Testis (tissue), 3 donors: Measurements from ENCODE around the gene C16orf87. TPM values are rescaled to one million over a fixed set of nuclear protein-coding genes. Genes with fewer than 3 reads are reported as not detected.
A peak's percentile ranks its signal among the peaks of the same experiment; 100 is the strongest.

Experiments used
- DNase-seq: peaks from one replicate; pipeline ENCODE4 v3.0.0-alpha.2; 2019
- H3K27ac ChIP-seq, 2 donors: fragments of 200-600 bp; sonication (generic); one replicate each; pipeline ENCODE4 v1.5.1; 2019
- H3K27me3 ChIP-seq: fragments of 200-600 bp; sonication (generic); one replicate; pipeline ENCODE4 v1.5.1; 2019
- H3K36me3 ChIP-seq: fragments of 200-600 bp; sonication (generic); one replicate; pipeline ENCODE4 v1.5.1; 2017; ENCODE audit warnings: low read depth; ENCODE audit errors: missing control alignments
- H3K4me1 ChIP-seq: fragments of 200-600 bp; sonication (generic); one replicate; pipeline ENCODE4 v1.5.1; 2019
- H3K4me3 ChIP-seq, 2 donors: fragments of 200-600 bp; sonication (generic); one replicate each; pipeline ENCODE4 v1.5.1; 2017 to 2019
- H3K9me3 ChIP-seq: fragments of 200-600 bp; sonication (generic); one replicate; pipeline ENCODE4 v1.5.1; 2017
- POLR2A ChIP-seq: fragments of 450-650 bp; IDR thresholded peaks from one replicate; pipeline ENCODE4 v1.6.1; 2017; ENCODE audit warnings: antibody characterized with exemption, mild to moderate bottlenecking, moderate library complexity
- WGBS, 2 donors: methylation state at CpG; one replicate each; pipeline ENCODE4 v1.1.5; 2018; 5-methylcytosine and 5-hydroxymethylcytosine counted together
- intact Hi-C: fragments of 100-400 bp; cut with DNase I; formaldehyde crosslinking; loops from one replicate; pipeline ENCODE4 v1.15.1; 2023; ENCODE audit warnings: low total_unique reads
- polyA plus RNA-seq: library from polyadenylated mRNA; stranded (reverse); fragments of 350-450 nt; fragmentation: Illumina TruSeq; extraction: RNeasy Lipid Tissue Mini Kit (QIAGEN cat#74804); gene quantifications from one replicate; pipeline ENCODE4 v1.2.3, GENCODE V29; 2014; ENCODE audit warnings: low read depth, low replicate concordance; ENCODE audit not compliant: insufficient read depth
- total RNA-seq, 2 donors: library from RNA; depleted of rRNA; stranded (reverse); fragments of >200 nt; gene quantifications; one replicate each; pipeline ENCODE4 v1.2.3, GENCODE V29; 2016
- TF ChIP-seq, protein P1 (sequence below), 3 experiments: fragments of 450-650 bp in 2 of 3; fragments of 200-600 bp in 1 of 3; sonication (generic) in 1 of 3; IDR thresholded peaks; one replicate each; pipeline ENCODE4 v1.5.1; 2016 to 2019; ENCODE audit warnings: antibody characterized with exemption in 3 of 3, mild to moderate bottlenecking in 2 of 3, moderate library complexity in 1 of 3

C16orf87 gene
- total and polyA plus RNA-seq, 3 donors from 2014 or later, result 32.0 to 45.4 (median 44.9) TPM

DNA sequence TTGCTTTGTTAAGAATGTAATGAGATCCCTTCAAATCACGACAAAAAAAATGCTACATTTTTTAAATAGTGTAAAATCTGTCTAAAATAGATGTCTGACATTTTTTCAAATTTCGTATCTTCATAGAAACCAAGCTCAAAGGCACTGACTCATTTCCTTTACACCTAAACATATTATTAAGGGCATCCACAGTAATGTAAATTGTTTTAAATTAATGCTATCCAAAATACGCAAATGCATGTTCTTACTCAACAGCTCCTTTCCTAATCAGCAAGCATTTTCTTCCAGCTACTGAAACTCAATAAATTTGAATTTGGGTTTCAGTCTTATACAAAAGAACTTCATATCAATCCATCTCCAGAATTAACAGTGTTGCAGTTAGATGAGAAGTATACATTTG lies 4.3 kb downstream of the C16orf87 start:
- no peak for DNase-seq
- intact Hi-C loops, result no loop called here
- WGBS, 2 donors, result 70 to 76% methylated on average over 3 of the region's 3 CpGs

DNA sequence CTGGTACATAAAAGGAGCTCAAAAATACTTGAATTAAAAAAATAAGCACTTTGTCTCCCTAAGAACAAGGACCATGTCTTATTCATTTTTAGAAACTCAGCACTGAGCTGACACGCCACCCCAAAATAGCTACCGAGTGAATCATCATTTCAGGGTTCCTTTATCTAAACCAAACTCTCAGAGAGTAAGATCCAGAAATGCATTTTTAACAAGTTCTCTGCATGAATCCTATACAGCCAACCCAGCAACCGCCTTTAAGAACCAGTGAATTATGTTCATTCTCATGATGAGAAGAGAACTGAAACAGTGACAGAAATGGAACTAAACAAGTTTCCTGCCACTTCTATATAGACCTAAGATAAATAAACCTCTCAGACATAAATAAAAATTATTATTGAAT lies 8.7 kb downstream of the C16orf87 start:
- H3K27me3 ChIP-seq, result no peaks in the 10 kb centered on the region
- intact Hi-C loops, result no loop called here
- H3K36me3 ChIP-seq, result no peaks in the 10 kb centered on the region
- no peaks in the 10 kb centered on the region for H3K9me3 ChIP-seq
- no peak for TF ChIP-seq POLR2A
- TF ChIP-seq, protein P1, sequence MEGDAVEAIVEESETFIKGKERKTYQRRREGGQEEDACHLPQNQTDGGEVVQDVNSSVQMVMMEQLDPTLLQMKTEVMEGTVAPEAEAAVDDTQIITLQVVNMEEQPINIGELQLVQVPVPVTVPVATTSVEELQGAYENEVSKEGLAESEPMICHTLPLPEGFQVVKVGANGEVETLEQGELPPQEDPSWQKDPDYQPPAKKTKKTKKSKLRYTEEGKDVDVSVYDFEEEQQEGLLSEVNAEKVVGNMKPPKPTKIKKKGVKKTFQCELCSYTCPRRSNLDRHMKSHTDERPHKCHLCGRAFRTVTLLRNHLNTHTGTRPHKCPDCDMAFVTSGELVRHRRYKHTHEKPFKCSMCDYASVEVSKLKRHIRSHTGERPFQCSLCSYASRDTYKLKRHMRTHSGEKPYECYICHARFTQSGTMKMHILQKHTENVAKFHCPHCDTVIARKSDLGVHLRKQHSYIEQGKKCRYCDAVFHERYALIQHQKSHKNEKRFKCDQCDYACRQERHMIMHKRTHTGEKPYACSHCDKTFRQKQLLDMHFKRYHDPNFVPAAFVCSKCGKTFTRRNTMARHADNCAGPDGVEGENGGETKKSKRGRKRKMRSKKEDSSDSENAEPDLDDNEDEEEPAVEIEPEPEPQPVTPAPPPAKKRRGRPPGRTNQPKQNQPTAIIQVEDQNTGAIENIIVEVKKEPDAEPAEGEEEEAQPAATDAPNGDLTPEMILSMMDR (IDR thresholded peaks at IDR 0.05), result no peak
- H3K27ac ChIP-seq, result no peak overlapping the region
- DNase-seq, result no peak
- WGBS, 2 donors, result 79 to 84% methylated on average over 3 of the region's 3 CpGs
- no peak overlapping the region for H3K4me3 ChIP-seq
- H3K4me1 ChIP-seq, result no peaks in the 10 kb centered on the region

More for the DNA sequence above, 4.3 kb downstream of the C16orf87 start:
- no peaks in the 10 kb centered on the region for H3K27me3 ChIP-seq
- H3K4me1 ChIP-seq, result peaks cover 8% of the 10 kb centered on the region
- no peaks in the 10 kb centered on the region for H3K36me3 ChIP-seq
- peak overlapping the region in 1 of 2 donors; percentile 7 for H3K27ac ChIP-seq
- H3K4me3 ChIP-seq, result no peak overlapping the region
- TF ChIP-seq, protein P1 (IDR thresholded peaks at IDR 0.05), result no peak
- H3K9me3 ChIP-seq, result no peaks in the 10 kb centered on the region

- H3K27ac ChIP-seq, result no peak overlapping the region
- H3K4me1 ChIP-seq, result peaks cover 9% of the 10 kb centered on the region
- TF ChIP-seq, protein P1 (IDR thresholded peaks at IDR 0.05), result no peak
- TF ChIP-seq POLR2A, result no peak
- no peaks in the 10 kb centered on the region for H3K27me3 ChIP-seq
- 62 to 78% methylated on average over 2 of the region's 2 CpGs for WGBS, 2 donors
- no peak overlapping the region for H3K4me3 ChIP-seq
- intact Hi-C loops, result no loop called here
- DNase-seq, result no peak
- H3K36me3 ChIP-seq, result no peaks in the 10 kb centered on the region
- no peaks in the 10 kb centered on the region for H3K9me3 ChIP-seq
Observed at GRCh38 chr16:46817961-46818360, 13.0 kb downstream of the C16orf87 start.

DNA sequence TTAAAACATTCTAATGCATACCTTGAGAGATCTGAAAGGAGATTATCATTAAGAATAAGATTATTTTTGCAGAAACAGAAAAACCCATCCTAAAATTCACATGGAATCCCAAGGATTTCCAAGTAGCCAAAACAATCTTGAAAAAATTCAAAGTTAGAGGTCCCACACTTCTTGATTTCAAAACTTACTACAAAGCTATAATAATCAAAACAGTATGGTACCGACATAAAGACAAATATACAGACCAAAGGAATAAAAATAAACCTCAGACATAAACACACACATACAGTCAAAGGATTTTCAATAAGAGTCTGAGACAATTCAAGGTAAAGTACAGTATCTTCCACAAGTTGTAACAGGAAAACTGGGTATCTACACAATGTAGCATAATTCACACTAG lies 16.2 kb downstream of the C16orf87 start:
- no peak overlapping the region for H3K27ac ChIP-seq
- 95 to 96% methylated on average over 1 of the region's 1 CpG for WGBS, 2 donors

DNA sequence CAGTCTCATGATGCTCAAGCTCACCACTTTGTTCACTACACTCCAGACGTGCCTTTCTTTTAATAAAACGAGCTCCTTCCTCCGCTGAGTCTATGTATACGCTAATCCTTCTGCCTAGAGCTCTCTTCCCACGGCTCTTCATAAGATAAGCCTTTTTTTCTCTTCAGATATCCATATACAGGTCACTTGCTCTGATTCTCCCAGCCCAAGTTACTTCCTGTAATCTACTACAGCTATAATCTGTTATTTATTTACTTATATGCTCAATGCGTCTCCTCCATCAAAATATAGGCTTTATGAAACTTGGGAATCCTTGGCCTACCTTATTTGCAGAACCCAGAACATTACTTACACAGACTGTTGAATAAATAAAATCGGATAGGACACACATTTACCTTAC lies 17.4 kb downstream of the C16orf87 start:
- H3K4me1 ChIP-seq, result peaks cover 13% of the 10 kb centered on the region
- H3K4me3 ChIP-seq, result no peak overlapping the region
- 81 to 90% methylated on average over 7 of the region's 7 CpGs for WGBS, 2 donors
- intact Hi-C loops, result no loop called here
- no peaks in the 10 kb centered on the region for H3K9me3 ChIP-seq
- H3K36me3 ChIP-seq, result no peaks in the 10 kb centered on the region
- DNase-seq, result no peak
- H3K27me3 ChIP-seq, result no peaks in the 10 kb centered on the region
- H3K27ac ChIP-seq, result no peak overlapping the region
- TF ChIP-seq, protein P1 (IDR thresholded peaks at IDR 0.05), result no peak
- TF ChIP-seq POLR2A, result no peak

More for the DNA sequence above, 16.2 kb downstream of the C16orf87 start:
- no peak for DNase-seq
- H3K4me3 ChIP-seq, result no peak overlapping the region
- no peaks in the 10 kb centered on the region for H3K27me3 ChIP-seq
- peaks cover 10% of the 10 kb centered on the region for H3K4me1 ChIP-seq
- H3K36me3 ChIP-seq, result no peaks in the 10 kb centered on the region
- intact Hi-C loops, result no loop called here
- TF ChIP-seq, protein P1 (IDR thresholded peaks at IDR 0.05), result no peak
- no peak for TF ChIP-seq POLR2A
- H3K9me3 ChIP-seq, result no peaks in the 10 kb centered on the region
